Ovary (tissue), 9 donors: Measurements from ENCODE around the gene SLC25A33. TPM values are rescaled to one million over a fixed set of nuclear protein-coding genes. Genes with fewer than 3 reads are reported as not detected.
A peak's percentile ranks its signal among the peaks of the same experiment; 100 is the strongest.

ENCODE experiments used
- DNase-seq, 5 donors: peaks; one replicate each; pipeline ENCODE4 v3.0.0-alpha.2; 2019 to 2020
- H3K27ac ChIP-seq, 2 donors: fragments of 200-600 bp; one replicate each; pipeline versions ENCODE4 v1.5.1 to v1.8.0; 2019 to 2022
- H3K27me3 ChIP-seq: fragments of 200-600 bp; one replicate; pipeline ENCODE4 v1.8.0; 2022
- H3K36me3 ChIP-seq: fragments of 200-600 bp; sonication (generic); one replicate; pipeline ENCODE4 v1.5.1; 2019
- H3K4me1 ChIP-seq: one replicate; pipeline ENCODE4 v1.8.1; 2013; ENCODE audit warnings: mild to moderate bottlenecking, moderate library complexity; ENCODE audit not compliant: insufficient read depth
- H3K4me3 ChIP-seq: fragments of 200-600 bp; sonication (generic); one replicate; pipeline ENCODE4 v1.5.1; 2017
- H3K9me3 ChIP-seq, 2 donors: fragments of 200-600 bp in 1 of 2; sonication (generic) in 1 of 2; one replicate each; pipeline versions ENCODE4 v1.5.1 to v1.8.1; 2013 to 2019; ENCODE audit warnings: mild to moderate bottlenecking in 1 of 2, moderate library complexity in 1 of 2
- EP300 ChIP-seq: sonication (generic); formaldehyde crosslinking; IDR thresholded peaks from one replicate; pipeline ENCODE4 v1.6.1; 2017; ENCODE audit warnings: antibody characterized with exemption
- POLR2A ChIP-seq: fragments of 450-650 bp; IDR thresholded peaks from one replicate; pipeline ENCODE4 v1.6.1; 2017; ENCODE audit warnings: antibody characterized with exemption, mild to moderate bottlenecking, moderate library complexity
- WGBS, 3 donors: extraction: QIAGEN DNeasy Blood & Tissue Kit in 1 of 3; methylation state at CpG; one replicate each; pipeline versions ENCODE4 v1.1.5 to v1.1.7; 2013 to 2017; 5-methylcytosine and 5-hydroxymethylcytosine counted together
- intact Hi-C, 4 donors: fragments of 100-400 bp; cut with DNase I; formaldehyde crosslinking; loops; one replicate each; pipeline versions ENCODE4 v1.11.0 to v1.15.1; 2022 to 2023
- polyA plus RNA-seq, 2 donors: library from polyadenylated mRNA; stranded (reverse); fragments of 200-250 nt in 1 of 2; fragments of 350-450 nt in 1 of 2; fragmentation: Illumina TruSeq in 1 of 2; extraction: RNeasy Lipid Tissue Mini Kit (QIAGEN cat#74804) in 1 of 2; gene quantifications; one replicate each; pipeline ENCODE4 v1.2.3, GENCODE V29; 2013 to 2014
- total RNA-seq, 7 donors: library from RNA; depleted of rRNA in 2 of 7; stranded (reverse); fragments of >200 nt in 2 of 7; fragmentation: NEBNext Ultra II Directional in 3 of 7; extraction: Animal tissue kit (Norgen Biotek cat#: 25700) in 3 of 7; gene quantifications; one replicate each; pipeline versions ENCODE4 v1.1.0 to v1.2.4, GENCODE V29; 2016 to 2023
- TF ChIP-seq, protein P1 (sequence below), 3 donors: fragments of 450-650 bp in 2 of 3; fragments of 200-600 bp in 1 of 3; IDR thresholded peaks; one replicate each; pipeline versions ENCODE4 v1.5.1 to v1.8.0; 2016 to 2022; ENCODE audit warnings: antibody characterized with exemption in 3 of 3, mild to moderate bottlenecking in 1 of 3
- donor health status: DM: no; HTN: no; CAD: no; lungs with moderate emphysema.
- donor health status: DM: no; HTN: no; CAD: no.
- donor health status: Bipolar disorder and iron deficiency.
- donor health status: DM: yes; HTN: yes; CAD: no.
- donor health status: DM: no; HTN: no; CAD: no.
- donor health status: DM: yes; HTN: yes; CAD: no.

SLC25A33 gene
- total and polyA plus RNA-seq, 9 donors, result 1.3 to 5.9 (median 3.9) TPM

- TF ChIP-seq EP300, result no peak
- no peak for TF ChIP-seq POLR2A
- TF ChIP-seq, protein P1, sequence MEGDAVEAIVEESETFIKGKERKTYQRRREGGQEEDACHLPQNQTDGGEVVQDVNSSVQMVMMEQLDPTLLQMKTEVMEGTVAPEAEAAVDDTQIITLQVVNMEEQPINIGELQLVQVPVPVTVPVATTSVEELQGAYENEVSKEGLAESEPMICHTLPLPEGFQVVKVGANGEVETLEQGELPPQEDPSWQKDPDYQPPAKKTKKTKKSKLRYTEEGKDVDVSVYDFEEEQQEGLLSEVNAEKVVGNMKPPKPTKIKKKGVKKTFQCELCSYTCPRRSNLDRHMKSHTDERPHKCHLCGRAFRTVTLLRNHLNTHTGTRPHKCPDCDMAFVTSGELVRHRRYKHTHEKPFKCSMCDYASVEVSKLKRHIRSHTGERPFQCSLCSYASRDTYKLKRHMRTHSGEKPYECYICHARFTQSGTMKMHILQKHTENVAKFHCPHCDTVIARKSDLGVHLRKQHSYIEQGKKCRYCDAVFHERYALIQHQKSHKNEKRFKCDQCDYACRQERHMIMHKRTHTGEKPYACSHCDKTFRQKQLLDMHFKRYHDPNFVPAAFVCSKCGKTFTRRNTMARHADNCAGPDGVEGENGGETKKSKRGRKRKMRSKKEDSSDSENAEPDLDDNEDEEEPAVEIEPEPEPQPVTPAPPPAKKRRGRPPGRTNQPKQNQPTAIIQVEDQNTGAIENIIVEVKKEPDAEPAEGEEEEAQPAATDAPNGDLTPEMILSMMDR (IDR thresholded peaks at IDR 0.05), result peak in 2 of 3 donors; percentile 29 to 44
- no peak overlapping the region for H3K27ac ChIP-seq
- DNase-seq, result no peak
- WGBS, 3 donors, result 54 to 56% (median 55%) methylated on average over 2 of the region's 2 CpGs
- peaks cover 2% of the 10 kb centered on the region for H3K4me1 ChIP-seq
- no peak overlapping the region for H3K4me3 ChIP-seq
- H3K9me3 ChIP-seq, result no peaks in the 10 kb centered on the region
- intact Hi-C loops, result loop anchor here (5.0 to 10.0 kb wide), 3 partner anchors 76 to 299 kb away; no protein-coding TSS in a partner anchor
- H3K27me3 ChIP-seq, result no peaks in the 10 kb centered on the region
- no peaks in the 10 kb centered on the region for H3K36me3 ChIP-seq
Measured at GRCh38 chr1:9573723-9574122, 34.5 kb downstream of the SLC25A33 start.

DNA sequence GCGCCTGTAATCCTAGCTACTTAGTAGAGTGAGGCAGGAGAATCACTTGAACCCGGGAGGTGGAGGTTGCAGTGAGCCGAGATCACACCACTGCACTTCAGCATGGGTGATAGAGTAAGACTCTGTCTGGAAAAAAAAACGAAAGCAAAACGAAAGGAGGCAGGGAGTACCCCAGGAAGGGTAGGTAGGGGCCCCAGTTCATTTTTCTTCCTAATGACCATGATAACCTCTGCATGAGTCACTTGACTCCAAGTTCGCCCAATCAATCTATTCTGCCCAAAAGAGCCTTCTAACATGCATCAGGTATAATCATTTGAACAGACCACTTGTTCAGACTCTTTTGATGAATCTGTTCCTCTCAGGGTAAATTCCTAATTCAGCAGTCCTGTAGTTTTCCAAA lies 36.2 kb downstream of the SLC25A33 start:
- no peaks in the 10 kb centered on the region for H3K36me3 ChIP-seq

GRCh38 chr1:9576903-9577302 lies 37.6 kb downstream of the SLC25A33 start:
- Histone ChIP-seq H3K9me3 (no peaks in the 10 kb centered on the region), H3K27ac (no peak overlapping the region), H3K36me3 (no peaks in the 10 kb centered on the region), H3K4me1 (peaks cover 7% of the 10 kb centered on the region), H3K27me3 (no peaks in the 10 kb centered on the region), H3K4me3 (no peak overlapping the region)
- DNase-seq, result no peak
- intact Hi-C loops, result loop anchor here in 2 of 4 donors (10.0 kb wide), 2 partner anchors 292 to 302 kb away; no protein-coding TSS in a partner anchor
- 91 to 93% (median 93%) methylated on average over 6 of the region's 6 CpGs for WGBS, 3 donors
- TF ChIP-seq, protein P1 (IDR thresholded peaks at IDR 0.05), result no peak

More for the DNA sequence above, 36.2 kb downstream of the SLC25A33 start:
- intact Hi-C loops, result loop anchor here in 2 of 4 donors (10.0 kb wide), 2 partner anchors 291 to 301 kb away; no protein-coding TSS in a partner anchor
- no peak overlapping the region for H3K4me3 ChIP-seq
- H3K27ac ChIP-seq, result no peak overlapping the region
- DNase-seq, result no peak
- TF ChIP-seq POLR2A (no peak), EP300 (no peak)
- TF ChIP-seq, protein P1 (IDR thresholded peaks at IDR 0.05), result no peak
- WGBS, 3 donors, result 85 to 89% (median 86%) methylated on average over 6 of the region's 6 CpGs
- no peaks in the 10 kb centered on the region for H3K9me3 ChIP-seq
- H3K27me3 ChIP-seq, result no peaks in the 10 kb centered on the region
- H3K4me1 ChIP-seq, result peaks cover 7% of the 10 kb centered on the region

- H3K27ac ChIP-seq, result no peak overlapping the region
- WGBS, 3 donors, result 90 to 98% (median 97%) methylated on average over 5 of the region's 5 CpGs
- no peaks in the 10 kb centered on the region for H3K27me3 ChIP-seq
- H3K9me3 ChIP-seq, result no peaks in the 10 kb centered on the region
- TF ChIP-seq, protein P1 (IDR thresholded peaks at IDR 0.05), result no peak
- no peak for TF ChIP-seq EP300
- TF ChIP-seq POLR2A, result no peak
- H3K36me3 ChIP-seq, result no peaks in the 10 kb centered on the region
- H3K4me1 ChIP-seq, result peaks cover 7% of the 10 kb centered on the region
- H3K4me3 ChIP-seq, result no peak overlapping the region
- intact Hi-C loops, result loop anchor here in 2 of 4 donors (10.0 kb wide), 2 partner anchors 293 to 303 kb away; no protein-coding TSS in a partner anchor
- DNase-seq, result no peak
Measured at GRCh38 chr1:9577423-9577822, 38.2 kb downstream of the SLC25A33 start.
